ENCODE measurements around the gene DLG1.

DNA sequence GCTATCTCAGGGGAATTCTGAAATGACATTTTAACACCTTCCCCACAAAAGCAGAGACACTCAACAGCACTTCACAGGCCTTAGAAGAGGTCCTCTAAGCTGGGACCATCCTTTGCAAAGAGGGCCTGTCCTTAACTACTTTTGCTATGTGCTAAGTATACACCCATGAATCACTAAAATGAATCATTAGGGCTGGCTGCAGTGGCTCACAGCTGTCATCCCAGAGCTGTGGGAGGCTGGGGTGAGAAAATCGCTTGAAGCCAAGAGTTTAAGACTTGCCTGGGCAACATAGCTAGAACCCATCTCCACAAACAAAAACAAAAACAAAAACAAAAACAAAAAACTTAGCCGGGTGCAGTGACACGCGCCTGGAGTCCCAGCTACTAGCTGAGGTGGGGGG lies 214.9 kb downstream of the DLG1 start:
- no peak for TF ChIP-seq EZH2 (IDR thresholded peaks at IDR 0.05; ENCODE audit: low read depth, unreplicated experiment)
- TF ChIP-seq, protein P1, sequence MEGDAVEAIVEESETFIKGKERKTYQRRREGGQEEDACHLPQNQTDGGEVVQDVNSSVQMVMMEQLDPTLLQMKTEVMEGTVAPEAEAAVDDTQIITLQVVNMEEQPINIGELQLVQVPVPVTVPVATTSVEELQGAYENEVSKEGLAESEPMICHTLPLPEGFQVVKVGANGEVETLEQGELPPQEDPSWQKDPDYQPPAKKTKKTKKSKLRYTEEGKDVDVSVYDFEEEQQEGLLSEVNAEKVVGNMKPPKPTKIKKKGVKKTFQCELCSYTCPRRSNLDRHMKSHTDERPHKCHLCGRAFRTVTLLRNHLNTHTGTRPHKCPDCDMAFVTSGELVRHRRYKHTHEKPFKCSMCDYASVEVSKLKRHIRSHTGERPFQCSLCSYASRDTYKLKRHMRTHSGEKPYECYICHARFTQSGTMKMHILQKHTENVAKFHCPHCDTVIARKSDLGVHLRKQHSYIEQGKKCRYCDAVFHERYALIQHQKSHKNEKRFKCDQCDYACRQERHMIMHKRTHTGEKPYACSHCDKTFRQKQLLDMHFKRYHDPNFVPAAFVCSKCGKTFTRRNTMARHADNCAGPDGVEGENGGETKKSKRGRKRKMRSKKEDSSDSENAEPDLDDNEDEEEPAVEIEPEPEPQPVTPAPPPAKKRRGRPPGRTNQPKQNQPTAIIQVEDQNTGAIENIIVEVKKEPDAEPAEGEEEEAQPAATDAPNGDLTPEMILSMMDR (conservative IDR thresholded peaks at IDR 0.05; ENCODE audit: low read depth in 2 of 2): no peak
